OCI-LY1 (cell line): ENCODE results near the gene POU6F2.

Source experiments
- H2AFZ ChIP-seq: fragments of 200-600 bp; sonication (generic), shearing (Covaris generic); 2 replicates; pipeline ENCODE4 v1.6.0; 2014; ENCODE audit warnings: antibody characterized with exemption, mild to moderate bottlenecking, low read length
- H3F3A ChIP-seq: fragments of 200-600 bp; sonication (generic), shearing (Covaris generic); 2 replicates; pipeline ENCODE4 v1.6.0; 2014; ENCODE audit warnings: mild to moderate bottlenecking, antibody characterized with exemption, low read length, moderate library complexity; ENCODE audit not compliant: insufficient read depth
- H3K27ac ChIP-seq: fragments of 200-600 bp; sonication (generic); 2 replicates; pipeline ENCODE4 v1.5.1; 2014; ENCODE audit warnings: low read length, mixed run types, mild to moderate bottlenecking, low read depth; ENCODE audit not compliant: poor library complexity, severe bottlenecking
- H3K27me3 ChIP-seq: fragments of 200-600 bp; sonication (generic); 2 replicates; pipeline ENCODE4 v1.6.0; 2014; ENCODE audit warnings: antibody characterized with exemption, mild to moderate bottlenecking, low read length, moderate library complexity; ENCODE audit not compliant: insufficient read depth
- H3K36me3 ChIP-seq: fragments of 200-600 bp; sonication (generic); 2 replicates; pipeline ENCODE4 v1.6.1; 2014; ENCODE audit warnings: mild to moderate bottlenecking, antibody characterized with exemption, low read length, moderate library complexity, mixed read lengths; ENCODE audit not compliant: insufficient read depth
- H3K4me1 ChIP-seq: fragments of 200-600 bp; sonication (generic); 2 replicates; pipeline ENCODE4 v1.5.1; 2014; ENCODE audit warnings: mild to moderate bottlenecking, low read length, moderate library complexity; ENCODE audit not compliant: insufficient read depth, severe bottlenecking
- H3K4me2 ChIP-seq: fragments of 200-600 bp; sonication (generic), shearing (Covaris generic); 2 replicates; pipeline ENCODE4 v1.6.1; 2014; ENCODE audit warnings: low read length
- H3K4me3 ChIP-seq: fragments of 200-600 bp; sonication (generic); 2 replicates; pipeline ENCODE4 v1.5.1; 2014; ENCODE audit warnings: low read length, low read depth, mild to moderate bottlenecking, mixed read lengths; ENCODE audit not compliant: poor library complexity, severe bottlenecking
- H3K79me2 ChIP-seq: fragments of 200-600 bp; shearing (Covaris generic); 2 replicates; pipeline ENCODE4 v1.6.1; 2016; ENCODE audit warnings: mixed run types, low read length, mixed read lengths; ENCODE audit not compliant: insufficient read depth
- H3K9ac ChIP-seq: fragments of 200-600 bp; sonication (generic), shearing (Covaris generic); 2 replicates; pipeline ENCODE4 v1.6.1; 2014; ENCODE audit warnings: mild to moderate bottlenecking, low read length, mixed read lengths
- H3K9me2 ChIP-seq: fragments of 200-600 bp; sonication (generic), shearing (Covaris generic); 2 replicates; pipeline ENCODE4 v1.6.1; 2014; ENCODE audit warnings: low read depth, mild to moderate bottlenecking, low read length, mixed read lengths
- H3K9me3 ChIP-seq: fragments of 200-600 bp; shearing (Covaris generic); 2 replicates; pipeline ENCODE4 v1.6.1; 2014; ENCODE audit warnings: low read length, mixed read lengths
- H4K20me1 ChIP-seq: fragments of 200-600 bp; sonication (generic), shearing (Covaris generic); 2 replicates; pipeline ENCODE4 v1.6.0; 2016; ENCODE audit warnings: mild to moderate bottlenecking, low read length; ENCODE audit not compliant: insufficient read depth
- EZH2 ChIP-seq: fragments of 200-600 bp; sonication (generic), shearing (Covaris generic); IDR thresholded peaks from 2 replicates; pipeline ENCODE4 v1.8.0; 2017; ENCODE audit warnings: borderline replicate concordance, mixed run types, mild to moderate bottlenecking, antibody characterized with exemption, low read length, moderate library complexity, mixed read lengths
- TF ChIP-seq, protein P1 (sequence below): fragments of 200-600 bp; sonication (generic), shearing (Covaris generic); IDR thresholded peaks from 2 replicates; pipeline ENCODE4 v1.5.1; 2017; ENCODE audit warnings: mild to moderate bottlenecking, antibody characterized with exemption, low read length, moderate library complexity, mixed read lengths

The POU6F2 gene

DNA sequence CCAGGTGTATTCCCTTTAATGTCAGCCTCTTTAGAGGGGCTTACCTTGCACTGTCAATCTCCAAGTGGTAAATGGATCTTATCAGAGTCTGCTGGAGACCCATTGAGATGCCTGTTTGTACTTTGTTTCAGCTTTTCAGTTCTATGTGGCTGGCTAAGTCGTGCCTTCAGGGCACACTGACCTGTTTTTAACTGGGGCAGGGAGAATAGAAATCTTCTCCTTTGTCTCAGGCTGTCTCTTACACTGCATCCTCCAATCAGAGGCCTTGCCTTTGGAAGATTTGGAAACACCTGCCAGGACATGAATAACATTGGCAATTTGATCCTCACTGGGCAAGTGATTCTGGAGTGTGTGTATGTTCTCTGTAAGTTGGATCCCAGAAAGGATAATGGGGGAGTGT lies 65.0 kb downstream of the POU6F2 start:
- no peak overlapping the region for H3K4me3 ChIP-seq
- no peak for TF ChIP-seq EZH2
- TF ChIP-seq, protein P1, sequence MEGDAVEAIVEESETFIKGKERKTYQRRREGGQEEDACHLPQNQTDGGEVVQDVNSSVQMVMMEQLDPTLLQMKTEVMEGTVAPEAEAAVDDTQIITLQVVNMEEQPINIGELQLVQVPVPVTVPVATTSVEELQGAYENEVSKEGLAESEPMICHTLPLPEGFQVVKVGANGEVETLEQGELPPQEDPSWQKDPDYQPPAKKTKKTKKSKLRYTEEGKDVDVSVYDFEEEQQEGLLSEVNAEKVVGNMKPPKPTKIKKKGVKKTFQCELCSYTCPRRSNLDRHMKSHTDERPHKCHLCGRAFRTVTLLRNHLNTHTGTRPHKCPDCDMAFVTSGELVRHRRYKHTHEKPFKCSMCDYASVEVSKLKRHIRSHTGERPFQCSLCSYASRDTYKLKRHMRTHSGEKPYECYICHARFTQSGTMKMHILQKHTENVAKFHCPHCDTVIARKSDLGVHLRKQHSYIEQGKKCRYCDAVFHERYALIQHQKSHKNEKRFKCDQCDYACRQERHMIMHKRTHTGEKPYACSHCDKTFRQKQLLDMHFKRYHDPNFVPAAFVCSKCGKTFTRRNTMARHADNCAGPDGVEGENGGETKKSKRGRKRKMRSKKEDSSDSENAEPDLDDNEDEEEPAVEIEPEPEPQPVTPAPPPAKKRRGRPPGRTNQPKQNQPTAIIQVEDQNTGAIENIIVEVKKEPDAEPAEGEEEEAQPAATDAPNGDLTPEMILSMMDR, result no peak
- H3K9ac ChIP-seq, result no peak overlapping the region
- H3K9me3 ChIP-seq, result no peaks in the 10 kb centered on the region
- no peaks in the 10 kb centered on the region for H3K27me3 ChIP-seq
- H3K36me3 ChIP-seq, result no peaks in the 10 kb centered on the region
- no peak overlapping the region for H3K27ac ChIP-seq
- no peaks in the 10 kb centered on the region for H3F3A ChIP-seq
- no peaks in the 10 kb centered on the region for H3K4me1 ChIP-seq
- H3K4me2 ChIP-seq, result no peak overlapping the region
- H2AFZ ChIP-seq, result no peak overlapping the region
- no peaks in the 10 kb centered on the region for H3K79me2 ChIP-seq
- H4K20me1 ChIP-seq, result no peaks in the 10 kb centered on the region
- no peaks in the 10 kb centered on the region for H3K9me2 ChIP-seq

DNA sequence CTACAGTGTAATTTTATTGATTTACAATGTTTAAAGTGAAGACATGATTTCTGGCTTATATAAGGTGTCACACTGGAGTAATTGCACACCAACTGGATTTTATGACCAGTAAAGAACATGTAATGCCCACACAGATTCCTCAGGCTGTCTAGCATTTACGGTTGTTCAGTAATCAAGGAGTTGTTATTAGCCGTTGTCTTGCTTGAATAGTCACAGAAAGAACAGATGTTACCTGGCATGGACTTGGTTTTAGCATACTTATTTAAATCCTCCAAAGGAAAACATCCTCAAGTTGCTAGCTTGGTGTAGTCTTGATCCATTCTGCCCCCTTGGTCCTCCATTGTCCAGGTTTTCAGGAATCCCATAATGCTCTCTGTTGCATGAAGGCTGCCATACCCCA lies 65.8 kb downstream of the POU6F2 start:
- Histone ChIP-seq H3K9ac (no peak overlapping the region), H3K4me3 (no peak overlapping the region), H3K4me1 (no peaks in the 10 kb centered on the region), H3K4me2 (no peak overlapping the region), H4K20me1 (no peaks in the 10 kb centered on the region), H2AFZ (no peak overlapping the region), H3K27ac (no peak overlapping the region), H3K27me3 (no peaks in the 10 kb centered on the region), H3K9me2 (no peaks in the 10 kb centered on the region), H3K9me3 (no peaks in the 10 kb centered on the region), H3K36me3 (no peaks in the 10 kb centered on the region), H3F3A (no peaks in the 10 kb centered on the region), H3K79me2 (no peaks in the 10 kb centered on the region)
- no peak for TF ChIP-seq EZH2
- TF ChIP-seq, protein P1, result no peak

DNA sequence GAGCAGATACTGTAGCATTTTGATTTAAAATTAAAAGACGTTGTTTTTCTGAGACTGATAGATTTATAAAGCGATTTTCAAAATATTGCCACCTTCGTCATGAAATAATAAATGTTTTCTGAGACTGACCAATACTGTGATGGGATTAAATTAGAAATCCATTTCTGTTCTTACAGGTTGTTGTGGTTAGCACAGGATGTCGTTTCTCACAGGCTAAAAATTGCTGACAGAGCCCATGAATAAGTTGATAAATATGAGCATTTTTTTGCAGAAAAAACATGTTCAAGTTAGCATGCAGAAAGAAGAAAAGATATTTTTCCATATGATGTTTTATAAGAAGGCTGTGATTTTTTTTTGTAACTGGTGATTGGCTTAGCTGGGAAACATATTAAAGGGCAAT lies 66.8 kb downstream of the POU6F2 start:
- no peak overlapping the region for H3K9ac ChIP-seq
- no peak overlapping the region for H3K27ac ChIP-seq
- H3K9me2 ChIP-seq, result no peaks in the 10 kb centered on the region
- H3K9me3 ChIP-seq, result no peaks in the 10 kb centered on the region
- no peak for TF ChIP-seq EZH2
- TF ChIP-seq, protein P1, result no peak
- H3K36me3 ChIP-seq, result no peaks in the 10 kb centered on the region
- no peaks in the 10 kb centered on the region for H3K27me3 ChIP-seq
- no peaks in the 10 kb centered on the region for H3K4me1 ChIP-seq
- H3F3A ChIP-seq, result no peaks in the 10 kb centered on the region
- no peaks in the 10 kb centered on the region for H4K20me1 ChIP-seq
- no peak overlapping the region for H3K4me2 ChIP-seq
- no peak overlapping the region for H3K4me3 ChIP-seq
- no peaks in the 10 kb centered on the region for H3K79me2 ChIP-seq
- no peak overlapping the region for H2AFZ ChIP-seq
